Measurements from ENCODE around the gene IL17C. TPM values are rescaled to one million over a fixed set of nuclear protein-coding genes. Genes with fewer than 3 reads are reported as not detected.

The IL17C gene
- total and polyA plus RNA-seq, 9 of the 15 experiments (the other 6 are each of a cell fraction or from before 2014, with no cell fraction given), result not detected

GRCh38 chr16:88642881-88643643 lies 4.7 kb downstream of the IL17C start:
- intact Hi-C loops (cut with micrococcal nuclease), result no loop called here
- no peak overlapping the region for H3K27ac ChIP-seq (ENCODE audit: extremely low read depth, low read depth, low read length)
- peaks cover 26% of the 10 kb centered on the region; the same call in 1 of the 3 replicates for H3K36me3 ChIP-seq (ENCODE audit: control insufficient read depth, insufficient read depth, low read length)
- H3K79me2 ChIP-seq (ENCODE audit: control insufficient read depth, insufficient read depth, low read length), result 0 out of 3 replicates have a peak, but pooled peaks cover 1% of the 10 kb centered on the region
- in situ Hi-C loops (cut with MboI), result no loop called here
- peaks cover 0 to 85% of the 10 kb centered on the region in 2 experiments; a peak in 3 of 5 replicates for H3K4me1 ChIP-seq (replicated peaks in 1 of 2; ENCODE audit: control insufficient read depth in 2 of 2, insufficient read depth in 2 of 2, low read length in 2 of 2)
- FAIRE-seq (no peak), ATAC-seq (no peak), DNase-seq (ENCODE audit: extremely low read depth in 1 of 4, low spot score in 3 of 4) (no peak)
- POLR2A ChIA-PET, result interaction anchor here (0.6 kb wide), 1 partner anchor 38 kb away, joined by 3 read pairs; no protein-coding TSS in a partner anchor
- no TSS peak for BruUV-seq (replicated peaks)
- no peaks in the 10 kb centered on the region for H3K9me1 ChIP-seq (ENCODE audit: control insufficient read depth, insufficient read depth, low read length)
- no peak overlapping the region for H2AFZ ChIP-seq (ENCODE audit: low read depth, low read length)
- CTCF ChIA-PET (ENCODE audit: low intra/inter-chr PET ratio), result no interaction called here
- no peak overlapping the region for H3K4me3 ChIP-seq
- TF ChIP-seq HDGF (IDR thresholded peaks at IDR 0.05), result no peak
- peak; percentile 49 for TF ChIP-seq ZBTB33 (CRISPR knock-in tag; IDR thresholded peaks at IDR 0.05)
- no peak for TF ChIP-seq HNRNPH1 (optimal IDR thresholded peaks at IDR 0.05; ENCODE audit: low read depth, low read length)
- no peak for TF ChIP-seq MAFG (tag; conservative IDR thresholded peaks at IDR 0.05)
- no peak for TF ChIP-seq MEF2D (tag; conservative IDR thresholded peaks at IDR 0.05; ENCODE audit: low read depth)
- no peak for TF ChIP-seq PRDM10 (IDR thresholded peaks at IDR 0.05; ENCODE audit: partially characterized antibody)
- peak; percentile 79 for TF ChIP-seq ZNF263 (CRISPR knock-in tag; IDR thresholded peaks at IDR 0.05; ENCODE audit: borderline replicate concordance)
- TF ChIP-seq POLR2G (IDR thresholded peaks at IDR 0.05; ENCODE audit: low read depth, low read length), result peak; percentile 6; the same call in 1 of the 2 replicates
- TF ChIP-seq ZBTB7A (IDR thresholded peaks at IDR 0.05; ENCODE audit: borderline replicate concordance, control insufficient read depth, low read depth, low read length), result 0 out of 2 replicates have a peak, but pooled peaks have one; percentile 13
- TF ChIP-seq ZEB2 (IDR thresholded peaks at IDR 0.05), result 0 out of 2 replicates have a peak, but pooled peaks have one; percentile 31
- TF ChIP-seq FUS (optimal IDR thresholded peaks at IDR 0.05; ENCODE audit: low read depth, low read length), result no peak
- no peak overlapping the region for H3K9ac ChIP-seq (ENCODE audit: insufficient read depth in 1 of 2, low read depth in 2 of 2, low read length in 2 of 2)
- H3K4me2 ChIP-seq (ENCODE audit: insufficient read depth, low read length), result no peak overlapping the region
- H3K9me3 ChIP-seq (replicated peaks; ENCODE audit: control insufficient read depth, insufficient read depth, low read depth, low read length), result no peaks in the 10 kb centered on the region
- 89% methylated on average over 41 of the region's 58 CpGs for WGBS (ENCODE audit: insufficient coverage, low coverage, missing lambda C conversion rate)
- peaks cover 5% of the 10 kb centered on the region; the same call in 1 of the 2 replicates for H4K20me1 ChIP-seq (replicated peaks; ENCODE audit: control insufficient read depth, insufficient read depth, low read length)
- H3K27me3 ChIP-seq (ENCODE audit: control insufficient read depth in 2 of 2, insufficient read depth in 2 of 2, low read length in 2 of 2), result peaks cover 13 to 18% of the 10 kb centered on the region in 2 experiments; a peak in 3 of 5 replicates

All from K562 (cell line).